GM23248 (cell line): ENCODE measurements around the gene MGST2. TPM values are rescaled to one million over a fixed set of nuclear protein-coding genes. Genes with fewer than 3 reads are reported as not detected.
"Not testable (repeated sequence)": the region's sequence is repeated elsewhere in the genome, so short reads cannot be mapped to it uniquely, and the experiment has no call there.

Experiments
- DNase-seq: peaks from one replicate; pipeline ENCODE4 v3.0.0-alpha.2; 2015
- H2AFZ ChIP-seq: fragments of 200-600 bp; sonication (generic); 2 replicates; pipeline ENCODE4 v1.6.1; 2016; ENCODE audit warnings: antibody characterized with exemption
- H3F3A ChIP-seq: fragments of 200-600 bp; sonication (generic); 2 replicates; pipeline ENCODE4 v1.6.1; 2016; ENCODE audit warnings: mild to moderate bottlenecking, antibody characterized with exemption, mixed run types; ENCODE audit not compliant: insufficient read depth
- H3K27ac ChIP-seq: fragments of 200-600 bp; sonication (generic); 2 replicates; pipeline ENCODE4 v1.5.1; 2016; ENCODE audit warnings: mild to moderate bottlenecking
- H3K27me3 ChIP-seq: fragments of 200-600 bp; sonication (generic); replicated peaks from 2 replicates; pipeline ENCODE4 v1.6.1; 2016; ENCODE audit warnings: mild to moderate bottlenecking; ENCODE audit not compliant: insufficient read depth
- H3K36me3 ChIP-seq: fragments of 200-600 bp; sonication (generic); 2 replicates; pipeline ENCODE4 v1.6.1; 2016; ENCODE audit warnings: low read depth, mild to moderate bottlenecking
- H3K4me1 ChIP-seq: fragments of 200-600 bp; sonication (generic); 2 replicates; pipeline ENCODE4 v1.6.1; 2016; ENCODE audit warnings: mild to moderate bottlenecking; ENCODE audit not compliant: insufficient read depth
- H3K4me2 ChIP-seq: fragments of 200-600 bp; sonication (generic); one replicate; pipeline ENCODE4 v1.6.1; 2016; ENCODE audit warnings: mild to moderate bottlenecking; ENCODE audit not compliant: unreplicated experiment
- H3K4me3 ChIP-seq: fragments of 200-600 bp; sonication (generic); 2 replicates; pipeline ENCODE4 v1.5.1; 2016; ENCODE audit warnings: mild to moderate bottlenecking
- H3K79me2 ChIP-seq: fragments of 200-600 bp; sonication (generic); 2 replicates; pipeline ENCODE4 v1.6.1; 2016; ENCODE audit warnings: mild to moderate bottlenecking; ENCODE audit not compliant: insufficient read depth
- H3K9ac ChIP-seq: fragments of 200-600 bp; sonication (generic); 2 replicates; pipeline ENCODE4 v1.6.1; 2016; ENCODE audit warnings: mild to moderate bottlenecking
- H3K9me2 ChIP-seq: fragments of 200-600 bp; sonication (generic); 2 replicates; pipeline ENCODE4 v1.6.1; 2016; ENCODE audit warnings: mixed run types, mild to moderate bottlenecking, moderate library complexity; ENCODE audit not compliant: insufficient read depth
- H3K9me3 ChIP-seq: fragments of 200-600 bp; sonication (generic); one replicate; pipeline ENCODE4 v1.6.1; 2017; ENCODE audit warnings: low read depth
- H4K20me1 ChIP-seq: fragments of 200-600 bp; sonication (generic); 2 replicates; pipeline ENCODE4 v1.6.0; 2016; ENCODE audit not compliant: insufficient read depth
- EZH2 ChIP-seq: fragments of 200-600 bp; sonication (generic); IDR thresholded peaks from 2 replicates; pipeline ENCODE4 v1.6.1; 2018; ENCODE audit warnings: antibody characterized with exemption, mild to moderate bottlenecking; ENCODE audit not compliant: insufficient read depth, poor library complexity, severe bottlenecking
- EZH2phosphoT487 ChIP-seq: fragments of 200-600 bp; sonication (generic); IDR thresholded peaks from 2 replicates; pipeline ENCODE4 v1.6.1; 2018; ENCODE audit warnings: antibody characterized with exemption, moderate library complexity, mild to moderate bottlenecking, low read depth; ENCODE audit not compliant: insufficient read depth
- WGBS, 2 experiments: methylation state at CpG; one replicate each; pipeline ENCODE4 v1.1.6; 2015 to 2017; ENCODE audit warnings: low lambda C conversion rate in 2 of 2, low coverage in 1 of 2; ENCODE audit errors: missing lambda C conversion rate in 2 of 2; 5-methylcytosine and 5-hydroxymethylcytosine counted together
- in situ Hi-C: fragments of 300-500 bp; cut with MboI; formaldehyde crosslinking; loops from 2 replicates; pipeline ENCODE4 v1.15.0; 2020
- polyA plus RNA-seq: library from polyadenylated mRNA; unstranded; fragments of >200 nt; fragmentation: Nextera tagmentation; extraction: Ambion mirVana; gene quantifications from 2 replicates; pipeline ENCODE4 v1.2.1, GENCODE V29; 2016
- total RNA-seq: library from RNA; depleted of rRNA; stranded (reverse); fragments of >200 nt; shearing (Covaris generic); gene quantifications from 2 replicates; pipeline ENCODE4 v1.2.3, GENCODE V29; 2014

MGST2 gene
- total and polyA plus RNA-seq, 2 experiments from 2014 or later = 7.5 to 17.9 TPM

DNA sequence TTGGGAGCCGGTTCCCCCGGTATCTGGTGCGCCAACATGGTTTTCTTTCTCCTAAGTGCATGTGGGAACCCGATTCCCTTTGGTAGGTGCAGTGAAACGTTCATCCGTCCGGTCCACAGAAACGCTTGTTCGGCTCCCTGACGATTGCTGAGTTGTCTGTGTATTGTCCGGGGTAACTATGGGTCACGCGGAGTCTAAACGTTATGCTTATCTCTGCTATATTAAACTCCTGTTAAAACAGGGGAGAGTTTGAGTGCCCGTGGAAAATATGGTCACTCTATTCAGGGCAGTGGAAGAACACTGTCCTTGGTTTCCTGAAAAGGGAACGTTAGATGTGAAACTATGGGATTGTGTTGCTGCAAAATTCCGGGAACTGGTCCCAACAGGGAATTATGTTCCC is 32.4 kb upstream of the MGST2 start:
- in situ Hi-C loops = no loop called here
- no peak for DNase-seq
- WGBS, 2 experiments = 80 to 83% methylated on average over 17 of the region's 17 CpGs

DNA sequence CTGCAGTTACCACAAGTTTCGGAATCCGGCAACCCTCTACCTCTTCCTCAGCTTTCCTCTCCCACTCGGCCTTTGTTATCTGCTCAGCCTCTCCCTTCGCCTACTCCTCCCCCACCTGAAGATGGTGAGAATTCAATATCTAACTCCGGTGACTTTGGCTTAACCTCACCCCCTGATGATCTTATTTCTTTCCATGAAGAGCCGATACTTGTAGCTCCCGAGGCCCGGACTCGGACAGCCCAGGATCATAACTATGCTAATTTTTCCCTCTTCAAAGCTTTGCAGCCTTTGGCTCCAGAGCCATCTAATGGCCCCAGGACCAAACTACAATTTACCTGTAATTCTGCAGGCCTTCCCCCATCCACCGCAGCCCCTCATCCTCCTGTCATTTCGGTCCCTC is 32.0 kb upstream of the MGST2 start:
- Histone ChIP-seq H3K4me1 (no peaks in the 10 kb centered on the region), H3K27me3 (peaks cover 16% of the 10 kb centered on the region), H4K20me1 (no peaks in the 10 kb centered on the region), H3F3A (no peaks in the 10 kb centered on the region), H3K4me3 (no peak overlapping the region), H2AFZ (0 out of 2 replicates have a peak overlapping the region, but pooled peaks have one; percentile 38), H3K9me3 (no peaks in the 10 kb centered on the region), H3K9me2 (no peaks in the 10 kb centered on the region), H3K4me2 (peak overlapping the region; percentile 62), H3K79me2 (no peaks in the 10 kb centered on the region), H3K36me3 (no peaks in the 10 kb centered on the region), H3K9ac (no peak overlapping the region), H3K27ac (no peak overlapping the region)
- peak; percentile 53 for DNase-seq
- in situ Hi-C loops = no loop called here
- TF ChIP-seq EZH2 = no peak
- no peak for TF ChIP-seq EZH2phosphoT487
- WGBS, 2 experiments = 30 to 33% methylated on average over 11 of the region's 11 CpGs

More for the DNA sequence above, 32.4 kb upstream of the MGST2 start:
- no peaks in the 10 kb centered on the region for H4K20me1 ChIP-seq
- no peaks in the 10 kb centered on the region for H3K36me3 ChIP-seq
- no peaks in the 10 kb centered on the region for H3F3A ChIP-seq
- H3K9me3 ChIP-seq = no peaks in the 10 kb centered on the region
- peaks cover 16% of the 10 kb centered on the region for H3K27me3 ChIP-seq
- H3K4me2 ChIP-seq = peak overlapping the region; percentile 62
- TF ChIP-seq EZH2 (no peak), EZH2phosphoT487 (no peak)
- no peak overlapping the region for H3K27ac ChIP-seq
- H2AFZ ChIP-seq = no peak overlapping the region
- H3K79me2 ChIP-seq = no peaks in the 10 kb centered on the region
- H3K9me2 ChIP-seq = no peaks in the 10 kb centered on the region
- no peak overlapping the region for H3K4me3 ChIP-seq
- no peaks in the 10 kb centered on the region for H3K4me1 ChIP-seq
- H3K9ac ChIP-seq = no peak overlapping the region

DNA sequence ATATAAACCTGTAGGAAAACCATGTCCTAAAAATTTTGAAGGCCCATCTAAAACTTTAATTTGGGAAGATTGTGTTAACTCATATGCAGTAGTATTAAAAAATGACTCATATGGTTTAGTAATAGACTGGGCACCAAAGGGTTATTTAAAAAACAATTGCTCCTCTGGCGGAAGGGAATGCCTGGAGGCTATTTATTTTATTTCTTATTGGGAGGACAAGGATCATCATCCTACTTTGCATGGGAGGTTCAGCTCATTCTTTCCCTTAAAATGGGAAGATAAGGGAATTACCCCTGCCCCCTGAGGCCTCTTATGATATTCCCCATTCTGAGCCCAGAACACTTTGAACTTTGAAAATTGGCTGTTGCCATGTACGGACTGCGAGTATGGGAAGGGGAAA is 29.7 kb upstream of the MGST2 start:
- H3K9me3 ChIP-seq = no peaks in the 10 kb centered on the region
- 60 to 67% methylated on average over 3 of the region's 3 CpGs for WGBS, 2 experiments
- no peak overlapping the region for H3K27ac ChIP-seq
- H3K27me3 ChIP-seq = peaks cover 7% of the 10 kb centered on the region
- H3K4me2 ChIP-seq = no peak overlapping the region
- in situ Hi-C loops = no loop called here
- H2AFZ ChIP-seq = no peak overlapping the region
- no peaks in the 10 kb centered on the region for H3K9me2 ChIP-seq
- no peak overlapping the region for H3K9ac ChIP-seq
- H3K79me2 ChIP-seq = no peaks in the 10 kb centered on the region
- H3K4me3 ChIP-seq = no peak overlapping the region
- DNase-seq = no peak
- TF ChIP-seq EZH2 (no peak), EZH2phosphoT487 (no peak)
- H3F3A ChIP-seq = peaks cover 4% of the 10 kb centered on the region; the same call in 1 of the 2 replicates
- no peaks in the 10 kb centered on the region for H3K36me3 ChIP-seq
- no peaks in the 10 kb centered on the region for H4K20me1 ChIP-seq
- peaks cover 4% of the 10 kb centered on the region for H3K4me1 ChIP-seq

DNA sequence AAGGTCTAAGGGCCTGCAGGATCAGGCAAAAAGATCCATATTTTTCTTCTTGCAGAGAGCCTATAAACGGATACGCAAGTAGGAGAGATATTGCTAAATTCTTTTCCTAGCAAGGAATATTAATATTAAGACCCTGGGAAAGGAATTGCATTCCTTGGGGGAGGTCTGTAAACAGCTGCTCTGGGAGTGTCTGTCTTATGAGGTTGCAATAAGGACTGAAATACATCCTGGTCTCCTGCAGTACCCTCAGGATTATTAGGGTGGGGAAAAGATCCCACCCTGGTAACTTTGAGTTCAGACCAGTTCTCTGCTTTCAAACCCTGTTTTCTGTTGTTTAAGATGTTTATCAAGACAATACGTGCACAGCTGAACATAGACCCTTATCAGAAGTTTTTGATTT is 27.3 kb upstream of the MGST2 start:
- Histone ChIP-seq H3K4me1 (peaks cover 22% of the 10 kb centered on the region), H3F3A (peaks cover 16% of the 10 kb centered on the region)
- H3K36me3 ChIP-seq, H3K27me3 ChIP-seq, H3K9ac ChIP-seq, DNase-seq, H3K4me2 ChIP-seq, H3K27ac ChIP-seq, H3K79me2 ChIP-seq, H3K9me3 ChIP-seq, H2AFZ ChIP-seq, H3K9me2 ChIP-seq, H3K4me3 ChIP-seq, H4K20me1 ChIP-seq, in situ Hi-C loops: not testable (repeated sequence)
- 68 to 76% methylated on average over 3 of the region's 3 CpGs for WGBS, 2 experiments

DNA sequence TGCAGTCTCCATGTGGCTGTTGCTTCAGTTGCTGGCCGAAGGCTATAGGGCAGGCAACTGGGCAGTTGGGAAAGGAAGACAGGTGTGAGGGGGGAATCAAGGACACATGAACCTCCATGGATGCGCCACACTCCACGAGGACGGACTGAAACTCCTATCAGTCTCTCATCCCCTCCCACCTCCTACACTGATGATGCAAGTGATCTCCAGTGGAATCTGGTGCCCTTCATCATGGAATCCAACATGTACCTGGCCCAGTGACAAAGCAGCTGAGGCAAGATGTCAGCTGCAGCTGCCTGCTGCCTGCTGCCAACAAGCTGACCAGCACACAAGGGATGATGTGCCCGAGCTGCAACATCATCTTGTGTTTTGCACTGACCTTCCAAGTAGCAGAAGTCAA is 26.0 kb upstream of the MGST2 start:
- DNase-seq = no peak
- H3K27ac ChIP-seq = no peak overlapping the region
- no peaks in the 10 kb centered on the region for H3K36me3 ChIP-seq
- no peak overlapping the region for H3K9ac ChIP-seq
- no peaks in the 10 kb centered on the region for H3K9me3 ChIP-seq
- H3K4me3 ChIP-seq = no peak overlapping the region
- no peaks in the 10 kb centered on the region for H3K27me3 ChIP-seq
- no peak overlapping the region for H2AFZ ChIP-seq
- no peaks in the 10 kb centered on the region for H4K20me1 ChIP-seq
- TF ChIP-seq EZH2 (no peak), EZH2phosphoT487 (no peak)
- no peaks in the 10 kb centered on the region for H3K79me2 ChIP-seq
- H3K4me2 ChIP-seq = no peak overlapping the region
- in situ Hi-C loops = loop anchor here (10.0 kb wide), 1 partner anchor 145 kb away; no protein-coding TSS in a partner anchor
- no peaks in the 10 kb centered on the region for H3K9me2 ChIP-seq
- peaks cover 16% of the 10 kb centered on the region for H3F3A ChIP-seq
- peaks cover 22% of the 10 kb centered on the region for H3K4me1 ChIP-seq
- 68 to 76% methylated on average over 5 of the region's 5 CpGs for WGBS, 2 experiments
